HEK293 (cell line): ENCODE measurements around the gene SPEG.

ENCODE experiments used
- GLIS2 ChIP-seq: fragments of 450-650 bp; formaldehyde crosslinking; IDR thresholded peaks from 2 replicates; pipeline ENCODE4 v1.5.1; 2016; ENCODE audit warnings: missing biosample characterization, missing genetic modification characterization
- SALL2 ChIP-seq: fragments of 450-650 bp; formaldehyde crosslinking; IDR thresholded peaks from 2 replicates; pipeline ENCODE4 v1.5.0; 2017; ENCODE audit warnings: missing biosample characterization, mild to moderate bottlenecking, missing genetic modification characterization, borderline replicate concordance
- SP7 ChIP-seq: fragments of 450-650 bp; formaldehyde crosslinking; IDR thresholded peaks from 2 replicates; pipeline ENCODE4 v1.5.1; 2016; ENCODE audit warnings: missing biosample characterization, missing genetic modification characterization
- YY2 ChIP-seq: fragments of 450-650 bp; formaldehyde crosslinking; IDR thresholded peaks from 2 replicates; pipeline ENCODE4 v1.5.1; 2016; ENCODE audit warnings: missing biosample characterization, missing genetic modification characterization
- ZBTB44 ChIP-seq: fragments of 450-650 bp; IDR thresholded peaks from 2 replicates; pipeline ENCODE4 v1.5.1; 2018; ENCODE audit warnings: missing biosample characterization, mild to moderate bottlenecking, missing genetic modification characterization
- ZBTB7A ChIP-seq: fragments of 450-650 bp; formaldehyde crosslinking; IDR thresholded peaks from 2 replicates; pipeline ENCODE4 v1.5.1; 2016; ENCODE audit warnings: low read depth, missing biosample characterization, missing genetic modification characterization
- ZBTB8A ChIP-seq: fragments of 450-650 bp; formaldehyde crosslinking; IDR thresholded peaks from 2 replicates; pipeline ENCODE4 v1.5.1; 2016; ENCODE audit warnings: missing biosample characterization, missing genetic modification characterization
- ZEB2 ChIP-seq: fragments of 450-650 bp; formaldehyde crosslinking; IDR thresholded peaks from 2 replicates; pipeline ENCODE4 v1.5.1; 2016; ENCODE audit warnings: missing biosample characterization, missing genetic modification characterization
- ZNF146 ChIP-seq: fragments of 450-650 bp; formaldehyde crosslinking; IDR thresholded peaks from 2 replicates; pipeline ENCODE4 v1.5.1; 2016; ENCODE audit warnings: missing biosample characterization, missing genetic modification characterization
- ZNF175 ChIP-seq: fragments of 450-650 bp; formaldehyde crosslinking; IDR thresholded peaks from 2 replicates; pipeline ENCODE4 v1.5.1; 2016; ENCODE audit warnings: missing biosample characterization, missing genetic modification characterization
- ZNF18 ChIP-seq: fragments of 450-650 bp; formaldehyde crosslinking; IDR thresholded peaks from 2 replicates; pipeline ENCODE4 v1.5.1; 2016; ENCODE audit warnings: missing biosample characterization, missing genetic modification characterization
- ZNF19 ChIP-seq: fragments of 450-650 bp; formaldehyde crosslinking; IDR thresholded peaks from 2 replicates; pipeline ENCODE4; 2016; ENCODE audit warnings: missing biosample characterization, missing genetic modification characterization, low read depth
- ZNF2 ChIP-seq: fragments of 450-650 bp; formaldehyde crosslinking; IDR thresholded peaks from 2 replicates; pipeline ENCODE4 v1.5.1; 2016; ENCODE audit warnings: missing biosample characterization, missing genetic modification characterization
- ZNF341 ChIP-seq: fragments of 450-650 bp; formaldehyde crosslinking; IDR thresholded peaks from 2 replicates; pipeline ENCODE4; 2016; ENCODE audit warnings: low read depth, missing biosample characterization, missing genetic modification characterization
- ZNF350 ChIP-seq: fragments of 450-650 bp; formaldehyde crosslinking; IDR thresholded peaks from 2 replicates; pipeline ENCODE4 v1.5.0; 2017; ENCODE audit warnings: missing biosample characterization, mild to moderate bottlenecking, missing genetic modification characterization
- ZNF548 ChIP-seq: fragments of 450-650 bp; formaldehyde crosslinking; IDR thresholded peaks from 2 replicates; pipeline ENCODE4 v1.5.1; 2016; ENCODE audit warnings: missing biosample characterization, missing genetic modification characterization
- ZNF549 ChIP-seq: fragments of 450-650 bp; IDR thresholded peaks from 2 replicates; pipeline ENCODE4 v1.5.1; 2018; ENCODE audit warnings: missing biosample characterization, missing genetic modification characterization, mild to moderate bottlenecking, inconsistent platforms, moderate library complexity
- ZNF555 ChIP-seq: fragments of 450-650 bp; formaldehyde crosslinking; conservative IDR thresholded peaks from 2 replicates; pipeline ENCODE4 v1.5.1; 2017; ENCODE audit warnings: missing biosample characterization, mild to moderate bottlenecking, missing genetic modification characterization, inconsistent platforms
- ZNF600 ChIP-seq: fragments of 450-650 bp; formaldehyde crosslinking; IDR thresholded peaks from 2 replicates; pipeline ENCODE4 v1.5.1; 2016; ENCODE audit warnings: missing biosample characterization, missing genetic modification characterization
- ZNF670 ChIP-seq: fragments of 450-650 bp; formaldehyde crosslinking; IDR thresholded peaks from 2 replicates; pipeline ENCODE4 v1.5.1; 2016; ENCODE audit warnings: missing biosample characterization, missing genetic modification characterization, low read depth
- ZNF677 ChIP-seq: fragments of 450-650 bp; IDR thresholded peaks from 2 replicates; pipeline ENCODE4 v1.5.0; 2018; ENCODE audit warnings: missing biosample characterization, mild to moderate bottlenecking, missing genetic modification characterization, moderate library complexity
- ZNF704 ChIP-seq: fragments of 450-650 bp; formaldehyde crosslinking; IDR thresholded peaks from 2 replicates; pipeline ENCODE4 v1.5.1; 2016; ENCODE audit warnings: missing biosample characterization, missing genetic modification characterization
- ZNF76 ChIP-seq: fragments of 450-650 bp; formaldehyde crosslinking; IDR thresholded peaks from 2 replicates; pipeline ENCODE4; 2016; ENCODE audit warnings: low read depth, missing biosample characterization, missing genetic modification characterization, borderline replicate concordance
- ZSCAN18 ChIP-seq: fragments of 450-650 bp; formaldehyde crosslinking; IDR thresholded peaks from 2 replicates; pipeline ENCODE4 v1.5.1; 2016; ENCODE audit warnings: missing biosample characterization, missing genetic modification characterization
- ZSCAN30 ChIP-seq: fragments of 450-650 bp; IDR thresholded peaks from 2 replicates; pipeline ENCODE4 v1.5.1; 2018; ENCODE audit warnings: missing biosample characterization, mild to moderate bottlenecking, missing genetic modification characterization, moderate library complexity
- ZSCAN4 ChIP-seq: fragments of 450-650 bp; formaldehyde crosslinking; IDR thresholded peaks from 2 replicates; pipeline ENCODE4 v1.5.1; 2017; ENCODE audit warnings: missing biosample characterization, missing genetic modification characterization

The SPEG gene

GRCh38 chr2:219459460-219460311 is 25.0 kb downstream of the SPEG start (continued):
- TF ChIP-seq ZNF548 (tag by site-specific recombination) (no peak), ZNF341 (tag by site-specific recombination) (no peak), ZNF2 (tag by site-specific recombination) (peak; percentile 50; the same call in 1 of the 2 replicates), ZNF600 (tag by site-specific recombination) (0 out of 2 replicates have a peak, but pooled peaks have one; percentile 26), ZNF146 (tag by site-specific recombination) (no peak), ZBTB8A (tag by site-specific recombination) (no peak), ZSCAN30 (no peak), ZNF18 (tag by site-specific recombination) (no peak), ZNF670 (tag by site-specific recombination) (no peak), ZNF19 (tag by site-specific recombination) (no peak), ZNF555 (tag by site-specific recombination) (no peak), GLIS2 (peak; percentile 52), ZNF350 (no peak), ZBTB44 (tag by site-specific recombination) (no peak), YY2 (tag by site-specific recombination) (no peak), ZNF704 (tag by site-specific recombination) (no peak), SP7 (tag by site-specific recombination) (no peak), ZNF175 (tag by site-specific recombination) (no peak), ZSCAN18 (tag by site-specific recombination) (no peak), ZNF549 (no peak), ZEB2 (no peak), ZBTB7A (no peak), ZNF76 (tag by site-specific recombination) (no peak), ZSCAN4 (tag by site-specific recombination) (no peak), ZNF677 (tag by site-specific recombination) (no peak), SALL2 (tag by site-specific recombination) (no peak)
